HK-2 (cell line): ENCODE results near the gene OPHN1.

Source experiments
- DNase-seq: peaks from one replicate; pipeline ENCODE4 v3.0.0-alpha.2; 2018; ENCODE audit not compliant: unreplicated experiment

Gene OPHN1

DNA sequence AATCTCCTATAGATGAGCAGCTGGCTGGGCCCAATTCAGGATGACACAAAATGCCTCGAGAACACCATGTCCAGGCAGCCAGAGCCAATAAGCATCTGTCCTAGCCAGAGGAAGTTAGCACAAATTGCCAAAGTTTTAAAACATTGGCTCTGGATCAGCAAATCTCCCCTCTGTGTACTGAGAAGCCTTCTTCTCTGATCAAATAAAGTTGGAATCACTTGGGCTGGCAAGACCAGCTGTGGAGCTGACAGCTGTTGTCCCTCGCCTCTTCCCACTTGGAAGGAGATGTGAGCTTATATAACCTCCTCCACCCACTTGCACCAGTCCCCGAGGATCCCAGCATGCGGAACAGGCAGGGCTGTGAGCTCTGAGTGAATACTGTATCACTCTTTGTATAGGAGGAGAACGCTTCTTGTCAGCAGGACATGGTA is 183.9 kb downstream of the OPHN1 start:
- DNase-seq = no peak

DNA sequence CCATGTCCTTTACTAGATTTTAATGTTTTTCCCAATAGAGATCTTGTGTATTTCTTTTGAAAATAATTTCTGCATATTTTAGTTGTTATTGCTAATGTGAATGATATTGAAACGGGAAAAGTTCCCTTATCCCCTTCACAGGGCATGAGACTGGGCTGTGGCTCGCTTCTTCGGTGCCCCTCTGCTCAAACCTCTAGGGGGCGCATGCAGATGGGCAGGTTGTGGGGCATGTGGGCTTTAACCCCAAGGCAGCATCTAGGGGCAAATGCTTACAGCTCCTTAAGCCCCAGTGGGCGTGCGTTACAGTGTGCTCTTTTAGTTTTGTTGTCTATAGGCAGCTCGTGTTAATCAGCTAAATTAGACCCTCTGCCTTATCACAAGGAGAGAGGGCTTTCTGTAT is 194.7 kb downstream of the OPHN1 start:
- peak; percentile 17 for DNase-seq

- no peak for DNase-seq
Observed at GRCh38 chrX:68234171-68234910, 199.0 kb downstream of the OPHN1 start.

DNA sequence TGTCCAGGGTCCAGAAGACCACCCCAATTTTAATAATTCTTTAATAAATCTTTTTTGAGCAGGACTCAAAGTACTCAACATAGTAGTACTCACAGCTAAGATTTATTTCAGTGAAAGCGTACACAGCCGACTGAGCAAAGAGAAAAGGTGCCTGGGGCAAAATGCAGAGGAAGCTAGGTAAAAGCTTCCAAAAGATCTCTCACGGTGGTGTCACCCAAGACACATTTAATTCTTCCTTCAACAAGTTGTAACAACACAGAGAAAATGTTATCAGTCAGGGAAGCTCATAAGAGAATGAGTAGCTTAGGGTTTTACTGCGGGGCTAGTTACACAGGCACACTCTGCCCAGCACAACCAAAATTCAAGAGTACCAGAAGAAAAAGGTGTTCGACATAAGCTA is 201.1 kb downstream of the OPHN1 start:
- no peak for DNase-seq

- no peak for DNase-seq
Observed at GRCh38 chrX:68209008-68209407, 224.3 kb downstream of the OPHN1 start.

DNA sequence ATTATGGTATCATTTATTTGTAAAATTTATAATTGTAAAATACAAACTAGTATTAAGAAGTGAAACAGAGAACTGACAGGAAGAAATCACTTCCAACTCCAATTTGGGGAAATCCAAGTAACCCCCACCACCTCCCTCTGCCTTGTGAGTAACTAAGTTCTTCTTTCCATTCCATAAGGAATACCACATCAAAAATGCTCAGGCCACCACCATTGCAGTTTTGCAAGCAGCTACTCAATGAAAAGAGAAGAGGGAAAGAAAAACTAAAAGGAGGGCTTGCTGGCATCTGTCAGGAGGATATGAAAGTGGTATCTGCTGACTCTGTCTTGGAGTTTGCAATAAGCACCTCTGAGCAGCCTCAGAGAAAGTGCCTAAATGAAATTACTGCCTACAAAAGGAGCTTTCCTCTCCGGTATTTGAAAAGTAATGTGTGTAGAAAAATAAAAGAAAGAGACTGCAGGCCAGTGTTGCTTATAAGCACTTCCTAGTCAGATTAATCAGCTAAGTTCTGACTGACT is 228.7 kb downstream of the OPHN1 start:
- DNase-seq = no peak

- no peak for DNase-seq
Observed at GRCh38 chrX:68203646-68204045, 229.6 kb downstream of the OPHN1 start.

GRCh38 chrX:68203211-68203610 is 230.1 kb downstream of the OPHN1 start:
- DNase-seq = no peak

GRCh38 chrX:68199062-68199848 is 234.0 kb downstream of the OPHN1 start:
- no peak for DNase-seq

DNA sequence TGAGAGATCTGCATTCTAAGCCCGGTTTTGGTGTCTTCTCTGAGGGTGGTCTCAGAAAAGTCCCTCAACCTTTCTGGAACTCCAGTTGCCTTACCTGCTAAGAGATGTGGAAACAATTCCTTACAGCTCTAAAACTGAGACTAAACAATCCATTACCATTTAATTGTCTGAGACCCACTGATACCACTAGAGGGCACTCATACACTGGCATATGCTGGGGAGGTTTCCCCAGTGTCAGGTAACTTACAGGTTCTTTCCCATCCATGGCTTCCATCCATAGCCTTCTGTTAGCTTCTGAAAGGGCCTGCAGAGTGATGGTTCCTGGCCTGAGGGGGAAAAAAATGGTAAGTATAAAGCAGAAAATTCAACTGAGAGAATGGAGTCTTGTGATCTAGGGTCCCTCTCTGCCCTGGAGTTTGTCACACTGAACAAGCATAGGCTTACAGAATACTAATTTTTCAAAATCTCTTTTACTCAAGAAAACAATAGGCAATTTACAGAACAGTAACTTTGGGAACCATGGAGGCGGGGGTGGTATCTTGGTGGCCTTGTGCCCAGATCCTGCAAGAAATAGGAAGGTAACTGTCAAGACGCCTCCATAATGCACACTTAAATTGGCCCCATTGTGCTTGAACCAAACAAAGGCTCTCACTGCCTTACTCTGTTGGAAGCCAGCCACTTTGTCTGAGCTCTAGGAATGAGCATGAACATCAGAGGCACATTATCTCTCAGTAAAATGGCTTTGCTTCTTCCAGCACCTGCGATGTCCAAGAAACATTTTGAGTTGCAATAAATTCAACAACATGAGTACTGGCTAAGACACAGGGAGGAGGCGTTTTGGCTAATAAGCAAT is 236.1 kb downstream of the OPHN1 start:
- peak; percentile 27 for DNase-seq

DNA sequence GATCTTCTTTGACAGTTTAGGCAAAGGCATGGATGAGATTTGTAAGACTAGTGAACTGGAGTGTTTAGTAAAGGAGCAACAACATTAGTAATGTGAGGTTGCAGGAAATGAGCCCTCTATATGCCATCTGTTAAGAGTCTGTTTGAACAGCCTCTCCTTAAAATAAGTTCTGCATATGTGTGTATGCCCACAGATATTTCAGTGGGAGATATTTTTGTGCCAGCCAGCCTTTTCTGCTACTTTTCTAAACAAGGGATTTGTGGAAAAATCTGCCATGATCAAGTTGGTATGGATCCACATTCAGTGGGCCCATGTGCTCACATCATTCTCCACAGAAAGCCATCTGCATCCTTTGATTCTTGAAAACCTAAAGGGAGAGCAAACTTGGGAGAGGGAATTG is 237.7 kb downstream of the OPHN1 start:
- DNase-seq = no peak

DNA sequence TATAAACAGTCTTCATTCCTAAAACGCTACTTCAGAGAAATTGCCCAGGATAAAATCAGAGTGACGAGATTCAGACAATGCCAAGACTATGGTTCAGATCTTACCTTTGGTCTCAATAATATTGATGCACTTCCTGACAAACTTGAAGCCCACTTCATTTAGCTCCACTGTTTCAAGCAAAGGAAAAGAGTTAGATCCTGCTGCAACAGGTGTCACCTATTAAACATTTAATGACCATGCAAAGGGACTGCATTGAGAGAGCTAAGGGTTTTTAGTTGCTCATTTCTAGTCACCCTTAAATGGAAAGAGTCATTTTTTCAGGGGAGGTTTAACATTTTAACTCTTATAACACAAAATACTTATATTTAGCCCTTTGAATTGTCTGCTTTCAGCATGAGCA is 239.5 kb downstream of the OPHN1 start:
- no peak for DNase-seq

DNA sequence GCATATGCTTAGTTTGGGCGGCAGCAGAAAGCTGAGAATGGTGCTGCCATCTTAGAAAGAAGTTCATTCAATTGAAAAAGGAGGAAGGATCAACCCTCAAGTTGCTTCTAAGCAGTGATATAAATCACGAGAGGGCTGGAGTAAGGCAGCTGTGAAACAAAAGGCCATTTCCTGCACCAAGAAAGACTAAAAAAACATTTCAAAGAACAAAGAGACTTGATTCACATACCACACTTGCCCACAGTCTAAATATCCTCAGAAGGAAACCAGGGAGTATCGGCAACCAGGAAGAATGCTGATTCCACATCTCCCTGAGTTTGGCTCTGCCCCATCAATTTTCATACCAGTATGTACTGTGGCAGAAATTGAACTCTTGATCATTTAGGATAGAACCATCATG is 240.1 kb downstream of the OPHN1 start:
- DNase-seq = no peak

DNA sequence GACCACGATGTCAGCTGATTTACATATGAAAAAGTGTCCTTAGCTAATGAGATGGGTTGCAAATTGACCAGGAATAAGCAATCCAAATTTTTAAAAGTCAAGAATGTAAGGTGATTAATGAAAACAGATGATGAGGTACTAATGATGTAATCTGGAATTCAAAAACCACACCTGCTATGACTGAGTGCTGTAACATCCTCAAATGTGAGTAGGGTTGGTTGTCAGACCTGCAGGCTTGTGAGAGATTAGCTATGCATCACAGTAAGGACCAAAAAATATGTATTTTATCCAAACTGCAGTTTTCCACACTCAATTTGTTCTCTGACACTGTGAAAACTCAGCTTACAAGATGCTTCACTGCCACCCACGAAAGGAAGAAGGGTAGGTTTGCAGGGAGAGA is 242.5 kb downstream of the OPHN1 start:
- no peak for DNase-seq

DNA sequence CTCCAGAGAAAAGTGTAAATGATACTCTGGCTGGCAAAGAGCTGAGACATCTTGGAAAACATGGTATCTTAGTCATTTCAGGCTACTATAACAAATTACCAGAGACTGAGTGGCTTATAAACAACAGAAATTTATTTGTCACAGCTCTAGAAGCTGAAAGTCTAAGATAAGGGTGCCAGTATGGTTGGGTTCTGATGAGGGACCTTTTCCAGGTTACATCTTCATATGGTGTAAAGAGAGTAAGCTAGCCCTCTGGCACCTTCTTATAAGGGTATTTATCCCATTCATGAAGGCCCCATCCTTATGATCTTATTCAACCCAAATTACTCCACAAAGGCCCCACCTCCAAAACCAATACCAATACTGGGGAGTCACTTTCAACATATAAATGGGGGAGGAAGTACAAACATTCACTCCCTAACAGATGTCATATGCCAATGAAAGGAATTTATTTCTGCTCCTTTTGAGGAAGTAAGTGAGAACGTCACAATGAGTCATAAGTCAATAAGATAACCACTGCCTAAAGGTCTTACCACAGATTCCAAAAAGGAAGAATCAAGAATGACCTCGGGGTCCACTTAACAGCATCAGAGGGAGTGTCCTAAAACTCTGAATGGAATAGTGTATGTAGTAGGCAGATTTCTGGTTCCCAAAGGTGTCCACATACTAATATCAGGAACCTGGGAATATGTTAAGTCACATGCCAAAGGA is 246.6 kb downstream of the OPHN1 start:
- no peak for DNase-seq

- DNase-seq = no peak
Observed at GRCh38 chrX:68185161-68185560, 248.1 kb downstream of the OPHN1 start.

DNA sequence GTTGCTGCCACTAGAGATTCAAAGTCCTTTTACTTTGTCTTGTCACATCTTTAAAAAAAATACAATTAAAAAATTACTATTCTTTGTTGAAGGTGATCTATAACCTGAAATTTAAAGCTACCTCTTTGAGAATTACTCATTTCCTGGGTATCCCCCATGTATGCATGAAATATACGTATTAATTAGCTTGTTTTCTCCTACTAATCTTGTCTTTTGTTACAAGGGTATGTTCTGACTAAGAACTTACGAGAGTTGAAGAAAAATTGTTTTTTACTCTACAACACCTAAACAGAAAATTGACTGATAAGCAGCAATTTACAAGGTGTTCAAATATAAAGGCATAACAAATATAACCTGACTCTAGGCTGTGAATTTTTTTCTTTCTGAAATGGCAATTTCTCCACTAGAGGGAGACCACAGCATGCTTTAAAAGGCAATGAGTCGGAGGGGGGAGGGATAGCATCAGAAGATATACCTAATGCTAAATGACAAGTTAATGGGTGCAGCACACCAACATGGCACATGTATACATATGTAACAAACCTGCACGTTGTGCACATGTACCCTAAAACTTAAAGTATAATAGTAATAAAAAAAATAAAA is 249.6 kb downstream of the OPHN1 start:
- no peak for DNase-seq

GRCh38 chrX:68180579-68180978 is 252.7 kb downstream of the OPHN1 start:
- no peak for DNase-seq

DNA sequence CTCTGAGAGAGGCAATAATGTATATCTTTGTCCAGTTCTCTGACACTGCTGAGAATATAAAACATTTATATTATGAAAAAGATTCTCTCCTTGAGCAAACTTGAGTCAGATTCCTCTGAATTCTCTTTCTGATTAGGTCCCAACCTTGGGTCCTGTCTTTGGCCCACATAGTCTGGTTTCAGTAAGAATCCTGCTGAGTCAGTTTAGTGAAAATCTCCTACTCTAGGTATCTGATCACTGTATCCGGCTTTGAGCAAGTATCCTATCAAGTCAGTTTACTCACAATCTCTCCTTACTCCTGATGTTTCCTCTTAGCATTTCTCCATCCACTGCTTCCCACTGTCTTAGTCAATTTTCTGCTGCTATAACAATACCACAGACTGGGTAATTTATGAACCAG is 253.9 kb downstream of the OPHN1 start:
- DNase-seq = no peak

- no peak for DNase-seq
Observed at GRCh38 chrX:68177542-68177941, 255.8 kb downstream of the OPHN1 start.

DNA sequence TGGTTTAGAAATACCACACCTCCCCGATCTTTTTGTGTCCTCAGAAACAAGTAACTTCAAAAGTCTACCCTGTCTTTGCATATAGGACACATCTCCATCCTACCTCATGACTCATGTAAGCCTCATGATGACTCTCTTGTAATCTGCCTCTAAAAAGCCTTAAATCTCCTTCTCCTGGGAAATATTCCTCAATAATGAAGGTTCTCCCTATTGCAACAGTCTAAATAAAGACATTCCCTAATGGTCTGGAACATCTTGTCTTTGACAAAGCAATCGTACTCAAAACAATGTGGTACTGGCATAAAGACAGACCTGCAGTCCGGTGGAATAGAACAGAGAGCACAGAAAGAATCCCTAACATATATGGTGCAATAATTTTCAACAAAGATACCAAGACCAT is 257.7 kb downstream of the OPHN1 start:
- DNase-seq = no peak
